ENCODE measurements around the gene TMEM8B.

TMEM8B gene

GRCh38 chr9:35793461-35793860, 35.6 kb upstream of the TMEM8B start:
- CTCF ChIA-PET, result no interaction called here
- TF ChIP-seq SUZ12 (IDR thresholded peaks at IDR 0.05) (no peak), ARNT (IDR thresholded peaks at IDR 0.05) (no peak), FOXK2 (IDR thresholded peaks at IDR 0.05) (no peak), TARDBP (IDR thresholded peaks at IDR 0.05) (no peak), LEF1 (IDR thresholded peaks at IDR 0.05; ENCODE audit: borderline replicate concordance) (no peak), PKNOX1 (IDR thresholded peaks at IDR 0.05) (no peak), NFRKB (IDR thresholded peaks at IDR 0.05) (no peak), CTBP1 (IDR thresholded peaks at IDR 0.05; ENCODE audit: borderline replicate concordance) (no peak), FOXA1 (IDR thresholded peaks at IDR 0.05) (no peak), SP1 (IDR thresholded peaks at IDR 0.05) (no peak), FOXM1 (IDR thresholded peaks at IDR 0.05; ENCODE audit: borderline replicate concordance) (no peak), ELF4 (IDR thresholded peaks at IDR 0.05) (no peak), BHLHE40 (IDR thresholded peaks at IDR 0.05; ENCODE audit: borderline replicate concordance) (no peak), HDGF (IDR thresholded peaks at IDR 0.05; ENCODE audit: borderline replicate concordance) (no peak), ZNF384 (IDR thresholded peaks at IDR 0.05) (no peak)

GRCh38 chr9:35795695-35796094, 33.3 kb upstream of the TMEM8B start:
- ChIA-PET CTCF (no interaction called here), POLR2A (no interaction called here)
- no peak for DNase-seq (ENCODE audit: extremely low spot score)
- TF ChIP-seq LEF1 (IDR thresholded peaks at IDR 0.05; ENCODE audit: borderline replicate concordance) (no peak), SUZ12 (IDR thresholded peaks at IDR 0.05) (no peak), SP1 (IDR thresholded peaks at IDR 0.05) (no peak), ELF4 (IDR thresholded peaks at IDR 0.05) (no peak), HDGF (IDR thresholded peaks at IDR 0.05; ENCODE audit: borderline replicate concordance) (no peak), FOXK2 (IDR thresholded peaks at IDR 0.05) (no peak), ARNT (IDR thresholded peaks at IDR 0.05) (no peak), FOXM1 (IDR thresholded peaks at IDR 0.05; ENCODE audit: borderline replicate concordance) (no peak), TARDBP (IDR thresholded peaks at IDR 0.05) (no peak), ZNF384 (IDR thresholded peaks at IDR 0.05) (no peak)

More at GRCh38 chr9:35793461-35793860, 35.6 kb upstream of the TMEM8B start:
- no peak for DNase-seq (ENCODE audit: extremely low spot score)
- POLR2A ChIA-PET, result no interaction called here

GRCh38 chr9:35797311-35798109, 31.5 kb upstream of the TMEM8B start:
- POLR2A ChIA-PET, result interaction anchor here (1.1 kb wide), 1 partner anchor 17 kb away, joined by 4 read pairs; the partner anchor contains the start of gene HINT2
- DNase-seq (ENCODE audit: extremely low spot score), result no peak
- CTCF ChIA-PET, result no interaction called here
- TF ChIP-seq ELF4 (IDR thresholded peaks at IDR 0.05), result no peak
- no peak for TF ChIP-seq FOXA1 (IDR thresholded peaks at IDR 0.05)
- no peak for TF ChIP-seq FOXM1 (IDR thresholded peaks at IDR 0.05; ENCODE audit: borderline replicate concordance)
- TF ChIP-seq HDGF (IDR thresholded peaks at IDR 0.05; ENCODE audit: borderline replicate concordance), result no peak
- TF ChIP-seq L3MBTL2 (conservative IDR thresholded peaks at IDR 0.05), result no peak
- no peak for TF ChIP-seq TARDBP (IDR thresholded peaks at IDR 0.05)
- no peak for TF ChIP-seq ARNT (IDR thresholded peaks at IDR 0.05)
- no peak for TF ChIP-seq NFRKB (IDR thresholded peaks at IDR 0.05)
- no peak for TF ChIP-seq PKNOX1 (IDR thresholded peaks at IDR 0.05)

GRCh38 chr9:35798658-35799374, 30.2 kb upstream of the TMEM8B start:
- no peak for DNase-seq (ENCODE audit: extremely low spot score)
- no peak for TF ChIP-seq FOXA1 (IDR thresholded peaks at IDR 0.05)
- ChIA-PET CTCF (interaction anchor here (0.6 kb wide), 1 partner anchor 40 kb away, joined by 3 read pairs; no protein-coding TSS in a partner anchor), POLR2A (no interaction called here)

- DNase-seq (ENCODE audit: extremely low spot score), result no peak
- POLR2A ChIA-PET, result no interaction called here
- CTCF ChIA-PET, result no interaction called here
- TF ChIP-seq FOXM1 (IDR thresholded peaks at IDR 0.05; ENCODE audit: borderline replicate concordance) (no peak), CTBP1 (IDR thresholded peaks at IDR 0.05; ENCODE audit: borderline replicate concordance) (no peak)
Observed at GRCh38 chr9:35800530-35800929, 28.5 kb upstream of the TMEM8B start.

GRCh38 chr9:35801328-35802128, 27.5 kb upstream of the TMEM8B start:
- TF ChIP-seq ELF4 (IDR thresholded peaks at IDR 0.05), result no peak
- no peak for TF ChIP-seq TARDBP (IDR thresholded peaks at IDR 0.05)
- TF ChIP-seq SUZ12 (IDR thresholded peaks at IDR 0.05), result no peak
- no peak for TF ChIP-seq L3MBTL2 (conservative IDR thresholded peaks at IDR 0.05)
- no peak for TF ChIP-seq CTBP1 (IDR thresholded peaks at IDR 0.05; ENCODE audit: borderline replicate concordance)
- TF ChIP-seq PKNOX1 (IDR thresholded peaks at IDR 0.05), result no peak
- no peak for TF ChIP-seq LEF1 (IDR thresholded peaks at IDR 0.05; ENCODE audit: borderline replicate concordance)
- no peak for TF ChIP-seq ARNT (IDR thresholded peaks at IDR 0.05)
- ChIA-PET POLR2A (no interaction called here), CTCF (no interaction called here)
- no peak for DNase-seq (ENCODE audit: extremely low spot score)
